SK-N-SH (cell line): ENCODE results near the gene CTBP1. TPM values are rescaled to one million over a fixed set of nuclear protein-coding genes. Genes with fewer than 3 reads are reported as not detected.

Experiments used
- CTCF ChIA-PET: fragments of 300-600, 350-600 bp; formaldehyde crosslinking; extraction: SDS; loops from one replicate; lab custom pipeline; 2021; lab: Yijun Ruan, JAX
- POLR2A ChIA-PET: fragments of 350-600 bp; sonication (Branson Sonifier 250); formaldehyde crosslinking; extraction: SDS; loops from one replicate; lab custom pipeline; 2020; ENCODE audit warnings: antibody characterized with exemption, inconsistent platforms; lab: Yijun Ruan, JAX
- DNase-seq: peaks from one replicate; pipeline ENCODE4 v3.0.0; 2012
- H2AFZ ChIP-seq: fragments of 200-600 bp; sonication (generic); 2 replicates; pipeline ENCODE4 v1.8.1; 2016; ENCODE audit warnings: antibody characterized with exemption, mild to moderate bottlenecking, low read depth
- H3F3A ChIP-seq: fragments of 200-600 bp; sonication (generic); replicated peaks from 2 replicates; pipeline ENCODE3; 2016; ENCODE audit warnings: antibody characterized with exemption, mild to moderate bottlenecking; ENCODE audit not compliant: insufficient read depth
- H3K27ac ChIP-seq, 2 experiments: fragments of 200-500 bp in 1 of 2; fragments of 200-600 bp in 1 of 2; sonication (Bioruptor generic) in 1 of 2; sonication (generic), shearing (Covaris generic) in 1 of 2; 2 replicates each; pipeline versions ENCODE4 v1.5.1 to v1.6.1; 2014 to 2016; ENCODE audit warnings: low read depth in 2 of 2, inconsistent platforms in 1 of 2, low read length in 1 of 2, mild to moderate bottlenecking in 1 of 2, mixed read lengths in 1 of 2
- H3K27me3 ChIP-seq: fragments of 200-600 bp; sonication (generic), shearing (Covaris generic); 2 replicates; pipeline ENCODE4 v1.6.1; 2016; ENCODE audit warnings: mixed run types; ENCODE audit not compliant: insufficient read depth
- H3K36me3 ChIP-seq, 2 experiments: fragments of 200-500 bp in 1 of 2; fragments of 200-600 bp in 1 of 2; sonication (Bioruptor generic) in 1 of 2; sonication (generic) in 1 of 2; replicated peaks in 1 of 2; 2 replicates each; pipeline versions ENCODE3 to v1.5.1; 2014 to 2016; ENCODE audit warnings: low read length in 1 of 2, mild to moderate bottlenecking in 1 of 2; ENCODE audit not compliant: insufficient read depth in 2 of 2, control insufficient read depth in 1 of 2
- H3K4me1 ChIP-seq, 2 experiments: fragments of 200-500 bp in 1 of 2; fragments of 200-600 bp in 1 of 2; sonication (Bioruptor generic) in 1 of 2; sonication (generic), shearing (Covaris generic) in 1 of 2; 2 replicates each; pipeline versions ENCODE4 v1.5.1 to v1.6.1; 2014 to 2016; ENCODE audit warnings: low read depth in 1 of 2, low read length in 1 of 2, mixed run types in 1 of 2; ENCODE audit not compliant: insufficient read depth in 2 of 2, control insufficient read depth in 1 of 2
- H3K4me2 ChIP-seq: fragments of 200-600 bp; sonication (generic), shearing (Covaris generic); 2 replicates; pipeline ENCODE4 v1.6.1; 2017; ENCODE audit warnings: mixed run types
- H3K4me3 ChIP-seq, 2 experiments: fragments of 200-500 bp in 1 of 2; fragments of 200-600 bp in 1 of 2; sonication (Bioruptor generic) in 1 of 2; sonication (generic), shearing (Covaris generic) in 1 of 2; 2 replicates each; pipeline versions ENCODE4 v1.5.1 to v1.8.1; 2014 to 2016; ENCODE audit warnings: low read depth in 2 of 2, inconsistent platforms in 1 of 2, low read length in 1 of 2, mild to moderate bottlenecking in 1 of 2, mixed read lengths in 1 of 2, moderate library complexity in 1 of 2
- H3K79me2 ChIP-seq: fragments of 200-600 bp; sonication (generic); 2 replicates; pipeline ENCODE4 v1.8.1; 2017; ENCODE audit warnings: mild to moderate bottlenecking; ENCODE audit not compliant: insufficient read depth
- H3K9ac ChIP-seq: fragments of 200-600 bp; sonication (generic); 2 replicates; pipeline ENCODE4 v1.6.1; 2017; ENCODE audit warnings: mixed run types
- H3K9me2 ChIP-seq: fragments of 200-600 bp; sonication (generic); 2 replicates; pipeline ENCODE4 v1.6.1; 2017; ENCODE audit warnings: mixed run types
- H3K9me3 ChIP-seq: fragments of 200-600 bp; sonication (generic); 2 replicates; pipeline ENCODE4 v1.6.1; 2017; ENCODE audit warnings: mixed run types, mild to moderate bottlenecking, moderate library complexity
- H4K20me1 ChIP-seq: fragments of 200-600 bp; sonication (generic); 2 replicates; pipeline ENCODE4 v1.6.1; 2017; ENCODE audit warnings: mild to moderate bottlenecking, mixed run types; ENCODE audit not compliant: insufficient read depth
- CHD2 ChIP-seq: fragments of 150-350 bp; IDR thresholded peaks from 2 replicates; pipeline ENCODE4 v1.6.1; 2018; ENCODE audit warnings: low read length; ENCODE audit not compliant: partially characterized antibody
- ELF1 ChIP-seq: IDR thresholded peaks from 2 replicates; pipeline ENCODE4 v1.4.0; 2012
- EZH2phosphoT487 ChIP-seq: fragments of 200-600 bp; sonication (generic); IDR thresholded peaks from 2 replicates; pipeline ENCODE4 v1.6.1; 2017; ENCODE audit warnings: low read depth, mixed run types, mild to moderate bottlenecking, antibody characterized with exemption, moderate library complexity, borderline replicate concordance
- FOXJ3 ChIP-seq: sonication (generic); formaldehyde crosslinking; IDR thresholded peaks from 2 replicates; pipeline ENCODE4 v1.5.1; 2020; ENCODE audit warnings: mild to moderate bottlenecking, missing genetic modification reagents
- FOXM1 ChIP-seq: IDR thresholded peaks from 2 replicates; pipeline ENCODE4 v1.4.0; 2012; ENCODE audit warnings: low read depth, mild to moderate bottlenecking
- JUND ChIP-seq: IDR thresholded peaks from 2 replicates; pipeline ENCODE4 v1.4.0; 2012
- MXI1 ChIP-seq: IDR thresholded peaks from 2 replicates; pipeline ENCODE4 v1.6.1; 2012; ENCODE audit warnings: mild to moderate bottlenecking, low read depth, low read length, improper control_type of control experiment
- NRF1 ChIP-seq: IDR thresholded peaks from 2 replicates; pipeline ENCODE4 v1.6.1; 2012; ENCODE audit warnings: low read depth, mild to moderate bottlenecking, low read length
- RCOR1 ChIP-seq: fragments of 150-350 bp; IDR thresholded peaks from 2 replicates; pipeline ENCODE4 v1.6.1; 2017; ENCODE audit warnings: antibody characterized with exemption, low read length
- SMC3 ChIP-seq: IDR thresholded peaks from 2 replicates; pipeline ENCODE4 v1.6.1; 2012; ENCODE audit warnings: low read depth, low read length, improper control_type of control experiment
- TAF1 ChIP-seq: IDR thresholded peaks from 2 replicates; pipeline ENCODE4 v1.6.1; 2012; ENCODE audit warnings: low read depth, mild to moderate bottlenecking, low read length, moderate library complexity, borderline replicate concordance
- TCF12 ChIP-seq: IDR thresholded peaks from 2 replicates; pipeline ENCODE4 v1.4.0; 2012
- YY1 ChIP-seq: IDR thresholded peaks from 2 replicates; pipeline ENCODE4 v1.4.0; 2012; ENCODE audit warnings: low read depth, mild to moderate bottlenecking
- WGBS: methylation state at CpG from one replicate; pipeline ENCODE4 v1.1.6; 2017; ENCODE audit warnings: low lambda C conversion rate; 5-methylcytosine and 5-hydroxymethylcytosine counted together
- polyA plus RNA-seq, 3 experiments: library from polyadenylated mRNA; depleted of rRNA; stranded (reverse); fragments of >200 nt; gene quantifications; 2 replicates each; pipeline ENCODE4 v1.2.3, GENCODE V29; 2012
- TF ChIP-seq, protein P1 (sequence below): fragments of 150-350 bp; IDR thresholded peaks from 2 replicates; pipeline ENCODE4 v1.6.1; 2017; ENCODE audit warnings: antibody characterized with exemption, low read length, low read depth, borderline replicate concordance
- TF ChIP-seq, protein P2 (sequence below): IDR thresholded peaks from 2 replicates; pipeline ENCODE4 v1.4.0; 2012; ENCODE audit warnings: low read depth
- TF ChIP-seq, protein P3 (sequence below): IDR thresholded peaks from 2 replicates; pipeline ENCODE4 v1.6.1; 2012; ENCODE audit warnings: mild to moderate bottlenecking, low read depth, low read length, moderate library complexity

Gene CTBP1
- polyA plus RNA-seq, 1 of the 3 experiments (the other 2 are of a cell fraction): 183 TPM

DNA sequence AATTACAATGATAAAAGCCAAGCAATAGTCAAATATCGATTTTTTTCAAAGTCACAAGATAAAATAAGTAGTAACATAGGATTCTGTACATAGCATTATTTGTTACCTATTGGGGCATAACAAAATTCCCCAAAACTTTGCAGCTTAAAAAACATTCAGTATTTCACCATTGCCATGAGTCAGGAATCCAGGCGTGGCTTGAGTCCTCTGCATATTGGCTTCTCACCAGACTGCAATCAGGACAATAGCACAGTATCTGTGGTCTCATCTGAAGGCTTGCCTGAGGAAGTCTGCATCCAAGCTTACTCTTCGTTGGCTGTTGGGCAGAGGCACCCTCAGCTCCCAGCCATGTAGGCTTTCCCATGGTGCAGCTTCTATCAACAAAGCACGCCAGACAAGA lies 6.2 kb upstream of the CTBP1 start:
- no peaks in the 10 kb centered on the region for H3F3A ChIP-seq
- peaks cover 6% of the 10 kb centered on the region; the same call in 1 of the 2 replicates for H3K79me2 ChIP-seq
- no peaks in the 10 kb centered on the region for H3K9me2 ChIP-seq
- no peak overlapping the region for H3K27ac ChIP-seq
- H4K20me1 ChIP-seq: no peaks in the 10 kb centered on the region
- DNase-seq: no peak
- H3K27me3 ChIP-seq: no peaks in the 10 kb centered on the region
- H3K4me2 ChIP-seq: no peak overlapping the region
- WGBS: 90% methylated on average over 4 of the region's 4 CpGs
- H3K9ac ChIP-seq: no peak overlapping the region
- H3K36me3 ChIP-seq: peaks cover 0 to 20% of the 10 kb centered on the region in 2 experiments
- no peak overlapping the region for H2AFZ ChIP-seq
- TF ChIP-seq FOXJ3 (no peak), TCF12 (no peak), EZH2phosphoT487 (no peak), MXI1 (no peak), YY1 (no peak), FOXM1 (no peak), JUND (no peak), RCOR1 (no peak)
- TF ChIP-seq, protein P1, sequence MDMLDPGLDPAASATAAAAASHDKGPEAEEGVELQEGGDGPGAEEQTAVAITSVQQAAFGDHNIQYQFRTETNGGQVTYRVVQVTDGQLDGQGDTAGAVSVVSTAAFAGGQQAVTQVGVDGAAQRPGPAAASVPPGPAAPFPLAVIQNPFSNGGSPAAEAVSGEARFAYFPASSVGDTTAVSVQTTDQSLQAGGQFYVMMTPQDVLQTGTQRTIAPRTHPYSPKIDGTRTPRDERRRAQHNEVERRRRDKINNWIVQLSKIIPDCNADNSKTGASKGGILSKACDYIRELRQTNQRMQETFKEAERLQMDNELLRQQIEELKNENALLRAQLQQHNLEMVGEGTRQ: no peak
- TF ChIP-seq, protein P2, sequence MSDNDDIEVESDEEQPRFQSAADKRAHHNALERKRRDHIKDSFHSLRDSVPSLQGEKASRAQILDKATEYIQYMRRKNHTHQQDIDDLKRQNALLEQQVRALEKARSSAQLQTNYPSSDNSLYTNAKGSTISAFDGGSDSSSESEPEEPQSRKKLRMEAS: no peak
- TF ChIP-seq, protein P3, sequence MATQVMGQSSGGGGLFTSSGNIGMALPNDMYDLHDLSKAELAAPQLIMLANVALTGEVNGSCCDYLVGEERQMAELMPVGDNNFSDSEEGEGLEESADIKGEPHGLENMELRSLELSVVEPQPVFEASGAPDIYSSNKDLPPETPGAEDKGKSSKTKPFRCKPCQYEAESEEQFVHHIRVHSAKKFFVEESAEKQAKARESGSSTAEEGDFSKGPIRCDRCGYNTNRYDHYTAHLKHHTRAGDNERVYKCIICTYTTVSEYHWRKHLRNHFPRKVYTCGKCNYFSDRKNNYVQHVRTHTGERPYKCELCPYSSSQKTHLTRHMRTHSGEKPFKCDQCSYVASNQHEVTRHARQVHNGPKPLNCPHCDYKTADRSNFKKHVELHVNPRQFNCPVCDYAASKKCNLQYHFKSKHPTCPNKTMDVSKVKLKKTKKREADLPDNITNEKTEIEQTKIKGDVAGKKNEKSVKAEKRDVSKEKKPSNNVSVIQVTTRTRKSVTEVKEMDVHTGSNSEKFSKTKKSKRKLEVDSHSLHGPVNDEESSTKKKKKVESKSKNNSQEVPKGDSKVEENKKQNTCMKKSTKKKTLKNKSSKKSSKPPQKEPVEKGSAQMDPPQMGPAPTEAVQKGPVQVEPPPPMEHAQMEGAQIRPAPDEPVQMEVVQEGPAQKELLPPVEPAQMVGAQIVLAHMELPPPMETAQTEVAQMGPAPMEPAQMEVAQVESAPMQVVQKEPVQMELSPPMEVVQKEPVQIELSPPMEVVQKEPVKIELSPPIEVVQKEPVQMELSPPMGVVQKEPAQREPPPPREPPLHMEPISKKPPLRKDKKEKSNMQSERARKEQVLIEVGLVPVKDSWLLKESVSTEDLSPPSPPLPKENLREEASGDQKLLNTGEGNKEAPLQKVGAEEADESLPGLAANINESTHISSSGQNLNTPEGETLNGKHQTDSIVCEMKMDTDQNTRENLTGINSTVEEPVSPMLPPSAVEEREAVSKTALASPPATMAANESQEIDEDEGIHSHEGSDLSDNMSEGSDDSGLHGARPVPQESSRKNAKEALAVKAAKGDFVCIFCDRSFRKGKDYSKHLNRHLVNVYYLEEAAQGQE: no peak
- CTCF ChIA-PET: interaction anchor here (0.9 to 2.0 kb wide), 2 partner anchors 13 to 89 kb away, joined by 3 to 5 read pairs; no protein-coding TSS in a partner anchor
- POLR2A ChIA-PET: no interaction called here
- no peak overlapping the region for H3K4me3 ChIP-seq
- H3K4me1 ChIP-seq: peaks cover 0 to 4% of the 10 kb centered on the region in 2 experiments; a peak in 1 of 4 replicates
- peaks cover 3% of the 10 kb centered on the region; the same call in 1 of the 2 replicates for H3K9me3 ChIP-seq

DNA sequence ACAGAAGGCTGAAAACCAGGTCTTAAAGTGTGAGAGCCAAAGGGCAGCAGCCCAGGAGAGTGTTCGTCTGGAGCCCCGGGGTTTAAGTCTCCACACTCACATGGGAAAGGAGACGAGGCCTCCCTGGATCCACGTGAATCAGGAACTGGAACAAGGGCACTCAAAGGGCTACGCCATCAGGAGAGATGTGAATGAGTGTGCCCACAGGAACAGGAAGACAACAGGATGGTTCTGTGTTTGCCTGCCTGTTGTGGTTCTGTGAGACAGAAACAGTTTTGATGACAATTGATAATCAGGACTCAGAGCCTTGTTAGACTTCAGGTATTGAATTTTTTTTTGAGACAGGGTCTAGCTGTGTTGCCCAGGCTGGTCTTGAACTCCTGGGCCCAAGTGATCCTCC lies 4.9 kb upstream of the CTBP1 start:
- Histone ChIP-seq H3K9ac (no peak overlapping the region), H3K79me2 (peaks cover 11% of the 10 kb centered on the region; the same call in 1 of the 2 replicates), H3K4me2 (no peak overlapping the region), H3K36me3 (peaks cover 0 to 20% of the 10 kb centered on the region in 2 experiments), H3K27ac (no peak overlapping the region), H3F3A (no peaks in the 10 kb centered on the region), H3K9me2 (no peaks in the 10 kb centered on the region), H4K20me1 (no peaks in the 10 kb centered on the region), H3K27me3 (no peaks in the 10 kb centered on the region), H3K4me3 (no peak overlapping the region), H2AFZ (no peak overlapping the region), H3K9me3 (peaks cover 3% of the 10 kb centered on the region; the same call in 1 of the 2 replicates)
- no peak for DNase-seq
- 95% methylated on average over 5 of the region's 5 CpGs for whole genome bisulfite sequencing
- POLR2A ChIA-PET: no interaction called here
- CTCF ChIA-PET: interaction anchor here (2.0 kb wide), 1 partner anchor 14 kb away, joined by 5 read pairs; no protein-coding TSS in a partner anchor
- TF ChIP-seq TAF1 (no peak), CHD2 (no peak), NRF1 (no peak), SMC3 (no peak), ELF1 (no peak)
- TF ChIP-seq, all 33 proteins: peak for 0
- H3K4me1 ChIP-seq: peaks cover 0 to 10% of the 10 kb centered on the region in 2 experiments; a peak in 1 of 4 replicates
